GM23338 (cell line): ENCODE results near the gene PLPP7. TPM values are rescaled to one million over a fixed set of nuclear protein-coding genes. Genes with fewer than 3 reads are reported as not detected.

Source experiments
- JUNB ChIP-seq: IDR thresholded peaks from one replicate; pipeline ENCODE4 v1.6.1; 2016; ENCODE audit warnings: antibody characterized with exemption; ENCODE audit not compliant: unreplicated experiment
- NANOG ChIP-seq: IDR thresholded peaks from 2 replicates; pipeline ENCODE4 v1.6.1; 2016; ENCODE audit warnings: antibody characterized with exemption, borderline replicate concordance
- ZNF114 ChIP-seq: fragments of 250-450 bp; sonication (Bioruptor Pico); IDR thresholded peaks from 2 replicates; pipeline ENCODE4 v1.5.0; 2020; ENCODE audit warnings: mild to moderate bottlenecking, moderate library complexity
- polyA plus RNA-seq: library from polyadenylated mRNA; unstranded; fragments of >200 nt; fragmentation: Nextera tagmentation; extraction: Ambion mirVana; gene quantifications from 2 replicates; pipeline ENCODE4 v1.2.1, GENCODE V29; 2016
- total RNA-seq: library from RNA; depleted of rRNA; stranded (reverse); fragments of >200 nt; shearing (Covaris generic); gene quantifications from 2 replicates; pipeline ENCODE4 v1.2.3, GENCODE V29; 2014
- TF ChIP-seq, protein P1 (sequence below): fragments of 250-450 bp; sonication (Bioruptor Pico); IDR thresholded peaks from 2 replicates; pipeline ENCODE4 v1.5.0; 2020; ENCODE audit warnings: mild to moderate bottlenecking, moderate library complexity
- TF ChIP-seq, protein P2 (sequence below), 2 experiments: fragments of 200-600 bp in 1 of 2; sonication (generic) in 1 of 2; conservative IDR thresholded peaks; 2 replicates each; pipeline versions ENCODE4 v1.5.1 to v1.6.1; 2016 to 2017; ENCODE audit warnings: antibody characterized with exemption in 2 of 2, low read depth in 2 of 2, mild to moderate bottlenecking in 2 of 2, moderate library complexity in 1 of 2
- TF ChIP-seq, protein P3 (sequence below): IDR thresholded peaks from 2 replicates; pipeline ENCODE4 v1.6.1; 2016; ENCODE audit warnings: antibody characterized with exemption

PLPP7 gene
- total and polyA plus RNA-seq, 2 experiments from 2014 or later = 1.6 to 2.4 TPM

DNA sequence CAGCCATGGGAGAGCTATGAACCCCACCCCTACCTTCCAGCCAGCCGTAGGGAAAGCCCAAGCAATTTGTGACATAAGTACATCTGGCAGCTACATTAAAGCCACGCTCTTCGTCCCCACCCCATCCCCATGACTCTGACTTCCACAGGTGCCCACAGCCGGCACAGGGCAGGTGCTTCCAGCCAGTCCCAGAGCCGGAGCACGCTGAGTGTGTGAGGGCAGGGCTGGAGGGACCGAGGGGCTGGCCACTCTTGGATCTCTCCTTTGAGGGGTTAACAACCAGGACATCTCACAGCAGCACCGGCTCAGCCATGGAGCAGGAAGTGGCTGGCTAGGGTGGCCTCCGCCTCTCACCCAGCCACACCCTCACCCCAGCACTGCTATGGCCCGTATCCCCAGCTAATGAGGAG is 10.8 kb upstream of the PLPP7 start (continued):
- TF ChIP-seq, protein P1, sequence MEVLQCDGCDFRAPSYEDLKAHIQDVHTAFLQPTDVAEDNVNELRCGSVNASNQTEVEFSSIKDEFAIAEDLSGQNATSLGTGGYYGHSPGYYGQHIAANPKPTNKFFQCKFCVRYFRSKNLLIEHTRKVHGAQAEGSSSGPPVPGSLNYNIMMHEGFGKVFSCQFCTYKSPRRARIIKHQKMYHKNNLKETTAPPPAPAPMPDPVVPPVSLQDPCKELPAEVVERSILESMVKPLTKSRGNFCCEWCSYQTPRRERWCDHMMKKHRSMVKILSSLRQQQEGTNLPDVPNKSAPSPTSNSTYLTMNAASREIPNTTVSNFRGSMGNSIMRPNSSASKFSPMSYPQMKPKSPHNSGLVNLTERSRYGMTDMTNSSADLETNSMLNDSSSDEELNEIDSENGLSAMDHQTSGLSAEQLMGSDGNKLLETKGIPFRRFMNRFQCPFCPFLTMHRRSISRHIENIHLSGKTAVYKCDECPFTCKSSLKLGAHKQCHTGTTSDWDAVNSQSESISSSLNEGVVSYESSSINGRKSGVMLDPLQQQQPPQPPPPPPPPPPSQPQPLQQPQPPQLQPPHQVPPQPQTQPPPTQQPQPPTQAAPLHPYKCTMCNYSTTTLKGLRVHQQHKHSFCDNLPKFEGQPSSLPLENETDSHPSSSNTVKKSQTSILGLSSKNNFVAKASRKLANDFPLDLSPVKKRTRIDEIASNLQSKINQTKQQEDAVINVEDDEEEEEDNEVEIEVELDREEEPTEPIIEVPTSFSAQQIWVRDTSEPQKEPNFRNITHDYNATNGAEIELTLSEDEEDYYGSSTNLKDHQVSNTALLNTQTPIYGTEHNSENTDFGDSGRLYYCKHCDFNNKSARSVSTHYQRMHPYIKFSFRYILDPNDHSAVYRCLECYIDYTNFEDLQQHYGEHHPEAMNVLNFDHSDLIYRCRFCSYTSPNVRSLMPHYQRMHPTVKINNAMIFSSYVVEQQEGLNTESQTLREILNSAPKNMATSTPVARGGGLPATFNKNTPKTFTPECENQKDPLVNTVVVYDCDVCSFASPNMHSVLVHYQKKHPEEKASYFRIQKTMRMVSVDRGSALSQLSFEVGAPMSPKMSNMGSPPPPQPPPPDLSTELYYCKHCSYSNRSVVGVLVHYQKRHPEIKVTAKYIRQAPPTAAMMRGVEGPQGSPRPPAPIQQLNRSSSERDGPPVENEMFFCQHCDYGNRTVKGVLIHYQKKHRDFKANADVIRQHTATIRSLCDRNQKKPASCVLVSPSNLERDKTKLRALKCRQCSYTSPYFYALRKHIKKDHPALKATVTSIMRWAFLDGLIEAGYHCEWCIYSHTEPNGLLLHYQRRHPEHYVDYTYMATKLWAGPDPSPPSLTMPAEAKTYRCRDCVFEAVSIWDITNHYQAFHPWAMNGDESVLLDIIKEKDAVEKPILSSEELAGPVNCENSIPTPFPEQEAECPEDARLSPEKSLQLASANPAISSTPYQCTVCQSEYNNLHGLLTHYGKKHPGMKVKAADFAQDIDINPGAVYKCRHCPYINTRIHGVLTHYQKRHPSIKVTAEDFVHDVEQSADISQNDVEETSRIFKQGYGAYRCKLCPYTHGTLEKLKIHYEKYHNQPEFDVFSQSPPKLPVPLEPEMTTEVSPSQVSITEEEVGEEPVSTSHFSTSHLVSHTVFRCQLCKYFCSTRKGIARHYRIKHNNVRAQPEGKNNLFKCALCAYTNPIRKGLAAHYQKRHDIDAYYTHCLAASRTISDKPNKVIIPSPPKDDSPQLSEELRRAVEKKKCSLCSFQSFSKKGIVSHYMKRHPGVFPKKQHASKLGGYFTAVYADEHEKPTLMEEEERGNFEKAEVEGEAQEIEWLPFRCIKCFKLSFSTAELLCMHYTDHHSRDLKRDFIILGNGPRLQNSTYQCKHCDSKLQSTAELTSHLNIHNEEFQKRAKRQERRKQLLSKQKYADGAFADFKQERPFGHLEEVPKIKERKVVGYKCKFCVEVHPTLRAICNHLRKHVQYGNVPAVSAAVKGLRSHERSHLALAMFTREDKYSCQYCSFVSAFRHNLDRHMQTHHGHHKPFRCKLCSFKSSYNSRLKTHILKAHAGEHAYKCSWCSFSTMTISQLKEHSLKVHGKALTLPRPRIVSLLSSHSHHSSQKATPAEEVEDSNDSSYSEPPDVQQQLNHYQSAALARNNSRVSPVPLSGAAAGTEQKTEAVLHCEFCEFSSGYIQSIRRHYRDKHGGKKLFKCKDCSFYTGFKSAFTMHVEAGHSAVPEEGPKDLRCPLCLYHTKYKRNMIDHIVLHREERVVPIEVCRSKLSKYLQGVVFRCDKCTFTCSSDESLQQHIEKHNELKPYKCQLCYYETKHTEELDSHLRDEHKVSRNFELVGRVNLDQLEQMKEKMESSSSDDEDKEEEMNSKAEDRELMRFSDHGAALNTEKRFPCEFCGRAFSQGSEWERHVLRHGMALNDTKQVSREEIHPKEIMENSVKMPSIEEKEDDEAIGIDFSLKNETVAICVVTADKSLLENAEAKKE = no peak
- TF ChIP-seq JUNB = no peak
- TF ChIP-seq, protein P2, sequence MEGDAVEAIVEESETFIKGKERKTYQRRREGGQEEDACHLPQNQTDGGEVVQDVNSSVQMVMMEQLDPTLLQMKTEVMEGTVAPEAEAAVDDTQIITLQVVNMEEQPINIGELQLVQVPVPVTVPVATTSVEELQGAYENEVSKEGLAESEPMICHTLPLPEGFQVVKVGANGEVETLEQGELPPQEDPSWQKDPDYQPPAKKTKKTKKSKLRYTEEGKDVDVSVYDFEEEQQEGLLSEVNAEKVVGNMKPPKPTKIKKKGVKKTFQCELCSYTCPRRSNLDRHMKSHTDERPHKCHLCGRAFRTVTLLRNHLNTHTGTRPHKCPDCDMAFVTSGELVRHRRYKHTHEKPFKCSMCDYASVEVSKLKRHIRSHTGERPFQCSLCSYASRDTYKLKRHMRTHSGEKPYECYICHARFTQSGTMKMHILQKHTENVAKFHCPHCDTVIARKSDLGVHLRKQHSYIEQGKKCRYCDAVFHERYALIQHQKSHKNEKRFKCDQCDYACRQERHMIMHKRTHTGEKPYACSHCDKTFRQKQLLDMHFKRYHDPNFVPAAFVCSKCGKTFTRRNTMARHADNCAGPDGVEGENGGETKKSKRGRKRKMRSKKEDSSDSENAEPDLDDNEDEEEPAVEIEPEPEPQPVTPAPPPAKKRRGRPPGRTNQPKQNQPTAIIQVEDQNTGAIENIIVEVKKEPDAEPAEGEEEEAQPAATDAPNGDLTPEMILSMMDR (conservative IDR thresholded peaks at IDR 0.05; ENCODE audit: low read depth in 2 of 2) = no peak
- no peak for TF ChIP-seq ZNF114 (CRISPR knock-in tag)
- TF ChIP-seq NANOG = no peak
- TF ChIP-seq, protein P3, sequence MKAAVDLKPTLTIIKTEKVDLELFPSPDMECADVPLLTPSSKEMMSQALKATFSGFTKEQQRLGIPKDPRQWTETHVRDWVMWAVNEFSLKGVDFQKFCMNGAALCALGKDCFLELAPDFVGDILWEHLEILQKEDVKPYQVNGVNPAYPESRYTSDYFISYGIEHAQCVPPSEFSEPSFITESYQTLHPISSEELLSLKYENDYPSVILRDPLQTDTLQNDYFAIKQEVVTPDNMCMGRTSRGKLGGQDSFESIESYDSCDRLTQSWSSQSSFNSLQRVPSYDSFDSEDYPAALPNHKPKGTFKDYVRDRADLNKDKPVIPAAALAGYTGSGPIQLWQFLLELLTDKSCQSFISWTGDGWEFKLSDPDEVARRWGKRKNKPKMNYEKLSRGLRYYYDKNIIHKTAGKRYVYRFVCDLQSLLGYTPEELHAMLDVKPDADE = no peak
